ENCODE measurements around the gene VPS8.
A peak's percentile ranks its signal among the peaks of the same experiment; 100 is the strongest.

VPS8 gene

DNA sequence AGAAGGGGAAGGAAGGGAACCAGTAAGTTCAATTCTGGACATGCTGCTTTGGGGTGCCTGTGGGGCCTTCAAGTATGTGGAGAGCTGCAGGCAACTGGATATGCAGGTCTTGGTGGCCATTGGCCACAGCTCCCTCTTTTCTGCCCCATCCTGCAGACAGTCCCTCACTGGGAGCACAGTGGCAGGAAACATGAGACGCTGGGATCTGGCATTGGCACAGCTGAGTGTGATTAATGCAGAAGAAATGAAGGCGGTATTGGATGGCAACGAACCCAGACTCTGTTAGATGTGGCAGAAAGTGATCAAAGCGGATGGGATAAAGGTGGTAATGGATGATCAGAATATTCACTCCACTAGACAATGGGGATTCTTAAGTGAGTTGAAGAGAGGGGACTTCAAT, 23.2 kb upstream of the VPS8 start:
- Histone ChIP-seq H3K9me3 (ENCODE audit: control insufficient read depth in 1 of 2, low read length in 2 of 2) (no peaks in the 10 kb centered on the region), H3K27ac (ENCODE audit: low read length) (no peak overlapping the region), H3K4me1 (ENCODE audit: control insufficient read depth in 1 of 2, insufficient read depth in 2 of 2, low read length in 2 of 2) (peaks cover 0 to 15% of the 10 kb centered on the region in 2 donors), H3K36me3 (ENCODE audit: control insufficient read depth in 1 of 2, insufficient read depth in 2 of 2, low read length in 2 of 2) (no peaks in the 10 kb centered on the region), H3K27me3 (ENCODE audit: low read depth, low read length) (no peaks in the 10 kb centered on the region), H3K4me3 (ENCODE audit: low read depth in 1 of 2, low read length in 2 of 2) (no peak overlapping the region)

GRCh38 chr3:184789314-184789998, 22.5 kb upstream of the VPS8 start:
- no peak overlapping the region for H3K4me3 ChIP-seq (ENCODE audit: low read depth in 1 of 2, low read length in 2 of 2)
- no peaks in the 10 kb centered on the region for H3K36me3 ChIP-seq (ENCODE audit: control insufficient read depth in 1 of 2, insufficient read depth in 2 of 2, low read length in 2 of 2)
- H3K9me3 ChIP-seq (ENCODE audit: control insufficient read depth in 1 of 2, low read length in 2 of 2): no peaks in the 10 kb centered on the region
- no peaks in the 10 kb centered on the region for H3K27me3 ChIP-seq (ENCODE audit: low read depth, low read length)
- H3K27ac ChIP-seq (ENCODE audit: low read length): no peak overlapping the region
- peaks cover 0 to 15% of the 10 kb centered on the region in 2 donors for H3K4me1 ChIP-seq (ENCODE audit: control insufficient read depth in 1 of 2, insufficient read depth in 2 of 2, low read length in 2 of 2)

DNA sequence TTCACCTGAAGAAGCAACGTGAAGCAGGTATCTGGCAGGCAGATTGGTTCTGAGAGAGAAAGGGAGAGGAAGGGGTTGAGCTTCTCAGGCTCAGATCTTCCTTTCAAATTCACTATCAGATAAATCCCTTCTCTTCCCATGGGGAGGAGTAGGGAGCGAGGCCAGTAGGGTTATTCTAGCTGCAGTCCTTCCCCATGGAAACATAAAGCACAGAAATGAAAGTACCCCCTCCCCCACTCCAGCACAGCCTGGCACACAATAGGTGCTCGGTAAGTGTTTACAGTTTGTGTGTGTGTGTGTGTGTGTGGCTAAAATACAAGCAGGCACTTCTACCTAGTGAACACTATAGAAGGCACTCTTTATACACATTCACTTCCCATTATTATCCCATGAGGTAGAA, 20.8 kb upstream of the VPS8 start:
- Histone ChIP-seq H3K4me1 (ENCODE audit: control insufficient read depth in 1 of 2, insufficient read depth in 2 of 2, low read length in 2 of 2) (peaks cover 0 to 9% of the 10 kb centered on the region in 2 donors), H3K27ac (ENCODE audit: low read length) (no peak overlapping the region), H3K4me3 (ENCODE audit: low read depth in 1 of 2, low read length in 2 of 2) (no peak overlapping the region), H3K27me3 (ENCODE audit: low read depth, low read length) (no peaks in the 10 kb centered on the region), H3K9me3 (ENCODE audit: control insufficient read depth in 1 of 2, low read length in 2 of 2) (no peaks in the 10 kb centered on the region), H3K36me3 (ENCODE audit: control insufficient read depth in 1 of 2, insufficient read depth in 2 of 2, low read length in 2 of 2) (no peaks in the 10 kb centered on the region)

DNA sequence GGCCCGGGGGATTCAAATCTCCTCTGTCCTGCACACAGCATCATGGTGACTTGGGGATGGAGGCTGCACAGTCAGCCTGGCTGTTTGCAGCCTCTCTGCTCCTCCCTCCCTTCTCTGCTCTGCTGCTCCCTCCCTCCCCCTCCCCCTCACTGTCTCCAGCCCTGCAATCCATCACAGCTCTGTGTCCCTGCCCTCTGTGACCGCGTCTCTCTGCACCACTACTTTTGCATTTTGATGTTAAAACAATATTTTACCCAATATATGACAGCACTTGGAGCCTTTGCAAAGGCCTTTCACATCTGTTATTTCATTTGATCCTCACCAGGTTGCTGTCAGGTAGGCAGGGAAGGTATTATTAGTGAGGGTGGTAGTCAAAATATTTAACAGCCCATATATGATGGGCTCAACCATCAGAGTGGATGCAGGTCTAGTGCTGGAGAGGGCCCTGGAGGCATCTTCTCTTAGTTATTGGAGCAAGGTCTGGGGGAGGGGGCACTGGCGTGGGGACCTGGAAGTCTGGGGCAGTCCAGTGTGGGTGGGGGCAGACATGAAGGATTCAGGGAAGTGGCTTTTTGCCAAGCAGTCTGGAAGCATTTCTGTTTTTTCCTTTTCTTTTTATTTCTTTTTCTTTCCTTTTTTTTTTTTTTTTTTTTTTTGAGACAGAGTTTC, 16.3 kb upstream of the VPS8 start:
- Histone ChIP-seq H3K27me3 (ENCODE audit: low read depth, low read length) (no peaks in the 10 kb centered on the region), H3K4me3 (ENCODE audit: low read depth in 1 of 2, low read length in 2 of 2) (no peak overlapping the region)

GRCh38 chr3:184796551-184796950, 15.4 kb upstream of the VPS8 start:
- H3K27ac ChIP-seq (ENCODE audit: low read length): no peak overlapping the region

More for the DNA sequence above, 16.3 kb upstream of the VPS8 start:
- Histone ChIP-seq H3K36me3 (ENCODE audit: control insufficient read depth in 1 of 2, insufficient read depth in 2 of 2, low read length in 2 of 2) (no peaks in the 10 kb centered on the region), H3K9me3 (ENCODE audit: control insufficient read depth in 1 of 2, low read length in 2 of 2) (no peaks in the 10 kb centered on the region), H3K4me1 (ENCODE audit: control insufficient read depth in 1 of 2, insufficient read depth in 2 of 2, low read length in 2 of 2) (no peaks in the 10 kb centered on the region), H3K27ac (ENCODE audit: low read length) (no peak overlapping the region)

GRCh38 chr3:184796954-184797353, 15.0 kb upstream of the VPS8 start:
- no peaks in the 10 kb centered on the region for H3K36me3 ChIP-seq (ENCODE audit: control insufficient read depth in 1 of 2, insufficient read depth in 2 of 2, low read length in 2 of 2)
- H3K9me3 ChIP-seq (ENCODE audit: control insufficient read depth in 1 of 2, low read length in 2 of 2): no peaks in the 10 kb centered on the region
- H3K27me3 ChIP-seq (ENCODE audit: low read depth, low read length): no peaks in the 10 kb centered on the region
- no peaks in the 10 kb centered on the region for H3K4me1 ChIP-seq (ENCODE audit: control insufficient read depth in 1 of 2, insufficient read depth in 2 of 2, low read length in 2 of 2)
- no peak overlapping the region for H3K4me3 ChIP-seq (ENCODE audit: low read depth in 1 of 2, low read length in 2 of 2)
- no peak overlapping the region for H3K27ac ChIP-seq (ENCODE audit: low read length)

More at GRCh38 chr3:184796551-184796950, 15.4 kb upstream of the VPS8 start:
- Histone ChIP-seq H3K4me3 (ENCODE audit: low read depth in 1 of 2, low read length in 2 of 2) (no peak overlapping the region), H3K27me3 (ENCODE audit: low read depth, low read length) (no peaks in the 10 kb centered on the region), H3K4me1 (ENCODE audit: control insufficient read depth in 1 of 2, insufficient read depth in 2 of 2, low read length in 2 of 2) (no peaks in the 10 kb centered on the region), H3K9me3 (ENCODE audit: control insufficient read depth in 1 of 2, low read length in 2 of 2) (no peaks in the 10 kb centered on the region), H3K36me3 (ENCODE audit: control insufficient read depth in 1 of 2, insufficient read depth in 2 of 2, low read length in 2 of 2) (no peaks in the 10 kb centered on the region)

- no peaks in the 10 kb centered on the region for H3K4me1 ChIP-seq (ENCODE audit: control insufficient read depth in 1 of 2, insufficient read depth in 2 of 2, low read length in 2 of 2)
- H3K27ac ChIP-seq (ENCODE audit: low read length): no peak overlapping the region
- no peaks in the 10 kb centered on the region for H3K9me3 ChIP-seq (ENCODE audit: control insufficient read depth in 1 of 2, low read length in 2 of 2)
- H3K4me3 ChIP-seq (ENCODE audit: low read depth in 1 of 2, low read length in 2 of 2): no peak overlapping the region
- no peaks in the 10 kb centered on the region for H3K36me3 ChIP-seq (ENCODE audit: control insufficient read depth in 1 of 2, insufficient read depth in 2 of 2, low read length in 2 of 2)
- H3K27me3 ChIP-seq (ENCODE audit: low read depth, low read length): no peaks in the 10 kb centered on the region
These were observed 13.8 kb upstream of the VPS8 start for GRCh38 chr3:184798120-184798519.

GRCh38 chr3:184800349-184800930, 11.5 kb upstream of the VPS8 start:
- Histone ChIP-seq H3K4me1 (ENCODE audit: control insufficient read depth in 1 of 2, insufficient read depth in 2 of 2, low read length in 2 of 2) (peaks cover 0 to under 1% of the 10 kb centered on the region in 2 donors), H3K27ac (ENCODE audit: low read length) (peak overlapping the region; percentile 10), H3K4me3 (ENCODE audit: low read depth in 1 of 2, low read length in 2 of 2) (no peak overlapping the region), H3K27me3 (ENCODE audit: low read depth, low read length) (no peaks in the 10 kb centered on the region), H3K36me3 (ENCODE audit: control insufficient read depth in 1 of 2, insufficient read depth in 2 of 2, low read length in 2 of 2) (no peaks in the 10 kb centered on the region), H3K9me3 (ENCODE audit: control insufficient read depth in 1 of 2, low read length in 2 of 2) (no peaks in the 10 kb centered on the region)

DNA sequence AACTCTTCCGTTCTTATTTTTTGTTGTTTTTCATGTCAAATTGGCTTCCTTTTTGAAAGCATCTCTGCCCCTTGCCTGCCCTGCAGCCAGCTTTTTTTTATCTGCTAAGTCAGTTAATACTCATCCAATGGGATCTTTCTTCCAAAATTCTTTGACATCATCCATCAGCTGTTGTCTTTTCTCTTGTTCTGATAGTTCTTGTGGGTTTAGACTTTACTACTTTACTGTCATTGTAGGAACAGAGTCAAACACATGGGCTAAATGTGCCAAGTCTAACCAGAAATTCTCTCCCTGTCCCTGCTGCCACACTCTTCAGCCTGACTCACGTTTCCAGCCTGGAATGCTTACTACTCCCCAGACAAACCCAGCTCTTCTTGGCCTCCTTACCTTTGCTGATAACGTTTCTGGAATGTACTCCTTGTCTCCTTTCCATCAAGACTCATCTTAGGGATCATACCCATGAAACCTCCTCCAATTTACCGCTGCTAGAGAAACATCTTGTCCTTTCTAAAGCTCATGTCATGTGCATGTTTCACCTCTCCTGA, 10.7 kb upstream of the VPS8 start:
- Histone ChIP-seq H3K27ac (ENCODE audit: low read length) (no peak overlapping the region), H3K4me3 (ENCODE audit: low read depth in 1 of 2, low read length in 2 of 2) (no peak overlapping the region)

DNA sequence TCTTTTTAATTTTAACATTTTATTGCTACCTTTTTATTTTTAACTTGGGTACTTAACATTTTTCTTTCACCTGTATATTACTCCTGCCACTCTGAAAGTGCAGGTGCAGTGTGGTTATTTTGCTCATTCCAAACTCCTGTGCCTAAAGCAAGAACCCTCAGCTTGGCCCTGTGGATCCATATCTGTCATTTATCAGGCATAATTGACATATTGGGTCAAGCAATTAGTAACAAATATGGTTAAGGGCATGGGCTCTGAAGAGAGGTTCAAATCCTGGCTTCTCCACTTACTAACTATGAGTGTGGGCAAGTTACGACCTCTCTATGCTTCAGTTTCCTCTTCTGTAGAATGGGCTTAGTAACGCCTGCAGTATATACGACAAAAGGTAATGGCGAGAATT, 9.8 kb upstream of the VPS8 start:
- H3K9me3 ChIP-seq (ENCODE audit: control insufficient read depth in 1 of 2, low read length in 2 of 2): no peaks in the 10 kb centered on the region
- peaks cover 6 to 9% of the 10 kb centered on the region in 2 donors for H3K4me1 ChIP-seq (ENCODE audit: control insufficient read depth in 1 of 2, insufficient read depth in 2 of 2, low read length in 2 of 2)
- H3K27ac ChIP-seq (ENCODE audit: low read length): no peak overlapping the region

More for the DNA sequence above, 10.7 kb upstream of the VPS8 start:
- H3K27me3 ChIP-seq (ENCODE audit: low read depth, low read length): no peaks in the 10 kb centered on the region
- H3K36me3 ChIP-seq (ENCODE audit: control insufficient read depth in 1 of 2, insufficient read depth in 2 of 2, low read length in 2 of 2): no peaks in the 10 kb centered on the region
- peaks cover 6 to 9% of the 10 kb centered on the region in 2 donors for H3K4me1 ChIP-seq (ENCODE audit: control insufficient read depth in 1 of 2, insufficient read depth in 2 of 2, low read length in 2 of 2)
- H3K9me3 ChIP-seq (ENCODE audit: control insufficient read depth in 1 of 2, low read length in 2 of 2): no peaks in the 10 kb centered on the region

GRCh38 chr3:184804801-184805200, 7.2 kb upstream of the VPS8 start:
- Histone ChIP-seq H3K36me3 (ENCODE audit: control insufficient read depth in 1 of 2, insufficient read depth in 2 of 2, low read length in 2 of 2) (no peaks in the 10 kb centered on the region), H3K4me3 (ENCODE audit: low read depth in 1 of 2, low read length in 2 of 2) (no peak overlapping the region), H3K9me3 (ENCODE audit: control insufficient read depth in 1 of 2, low read length in 2 of 2) (no peaks in the 10 kb centered on the region), H3K27me3 (ENCODE audit: low read depth, low read length) (no peaks in the 10 kb centered on the region), H3K4me1 (ENCODE audit: control insufficient read depth in 1 of 2, insufficient read depth in 2 of 2, low read length in 2 of 2) (peaks cover 6 to 9% of the 10 kb centered on the region in 2 donors), H3K27ac (ENCODE audit: low read length) (no peak overlapping the region)

More for the DNA sequence above, 9.8 kb upstream of the VPS8 start:
- H3K27me3 ChIP-seq (ENCODE audit: low read depth, low read length): no peaks in the 10 kb centered on the region
- no peaks in the 10 kb centered on the region for H3K36me3 ChIP-seq (ENCODE audit: control insufficient read depth in 1 of 2, insufficient read depth in 2 of 2, low read length in 2 of 2)
- H3K4me3 ChIP-seq (ENCODE audit: low read depth in 1 of 2, low read length in 2 of 2): no peak overlapping the region

Data from muscle layer of duodenum (tissue), 2 donors.